Chondrocyte (in vitro differentiated cells): Measurements from ENCODE around the gene PGC. TPM values are rescaled to one million over a fixed set of nuclear protein-coding genes. Genes with fewer than 3 reads are reported as not detected.

Experiments
- DNase-seq: peaks from one replicate; pipeline ENCODE4 v3.0.0; 2021; ENCODE audit warnings: mixed read lengths, low spot score
- H3K27ac Mint-ChIP-seq: one replicate; pipeline ENCODE4 v1.8.0; 2021; ENCODE audit warnings: mild to moderate bottlenecking, moderate library complexity, mixed read lengths; ENCODE audit not compliant: unreplicated experiment
- H3K27me3 Mint-ChIP-seq: 2 replicates; pipeline ENCODE4 v1.8.0; 2021; ENCODE audit warnings: low read depth, mixed read lengths
- H3K36me3 Mint-ChIP-seq: 2 replicates; pipeline ENCODE4 v1.8.0; 2021; ENCODE audit warnings: low read depth, mixed read lengths
- H3K4me1 Mint-ChIP-seq: 2 replicates; pipeline ENCODE4 v1.8.0; 2021; ENCODE audit warnings: low read depth, mild to moderate bottlenecking, mixed read lengths
- H3K4me3 Mint-ChIP-seq: one replicate; pipeline ENCODE4 v1.8.0; 2021; ENCODE audit warnings: mild to moderate bottlenecking, moderate library complexity, mixed read lengths; ENCODE audit not compliant: unreplicated experiment
- H3K9me3 Mint-ChIP-seq: 2 replicates; pipeline ENCODE4 v1.8.0; 2021; ENCODE audit warnings: low read depth, mixed read lengths
- CTCF ChIP-seq: fragments of 200-600 bp; sonication (generic); IDR thresholded peaks from 2 replicates; pipeline ENCODE4 v1.5.0; 2021; ENCODE audit warnings: antibody characterized with exemption, mild to moderate bottlenecking, moderate library complexity
- total RNA-seq: library from RNA; stranded (reverse); gene quantifications from 3 replicates; pipeline ENCODE4 v1.2.1, GENCODE V29; 2021

Gene PGC
- total RNA-seq, 1 donor from 2014 or later = not detected

GRCh38 chr6:41779336-41779735 is 32.1 kb upstream of the PGC start:
- H3K27ac Mint-ChIP-seq = peak overlapping the region; percentile 74
- TF ChIP-seq CTCF = no peak
- H3K9me3 Mint-ChIP-seq = no peaks in the 10 kb centered on the region

GRCh38 chr6:41778895-41779294 is 31.7 kb upstream of the PGC start:
- no peak for TF ChIP-seq CTCF
- H3K27ac Mint-ChIP-seq = no peak overlapping the region
- DNase-seq = peak; percentile 15
- no peaks in the 10 kb centered on the region for H3K9me3 Mint-ChIP-seq
- H3K36me3 Mint-ChIP-seq = peaks cover 6% of the 10 kb centered on the region
- H3K27me3 Mint-ChIP-seq = no peaks in the 10 kb centered on the region
- peaks cover 18% of the 10 kb centered on the region for H3K4me1 Mint-ChIP-seq
- H3K4me3 Mint-ChIP-seq = peak overlapping the region; percentile 83

More at GRCh38 chr6:41779336-41779735, 32.1 kb upstream of the PGC start:
- DNase-seq = peak; percentile 40
- H3K4me1 Mint-ChIP-seq = peaks cover 18% of the 10 kb centered on the region
- H3K27me3 Mint-ChIP-seq = no peaks in the 10 kb centered on the region
- peaks cover 5% of the 10 kb centered on the region for H3K36me3 Mint-ChIP-seq
- H3K4me3 Mint-ChIP-seq = peak overlapping the region; percentile 83

GRCh38 chr6:41777551-41778285 is 30.5 kb upstream of the PGC start:
- peaks cover 18% of the 10 kb centered on the region for H3K4me1 Mint-ChIP-seq
- peak; percentile 42 for DNase-seq
- no peaks in the 10 kb centered on the region for H3K9me3 Mint-ChIP-seq
- H3K36me3 Mint-ChIP-seq = peaks cover 7% of the 10 kb centered on the region
- H3K4me3 Mint-ChIP-seq = no peak overlapping the region
- no peak overlapping the region for H3K27ac Mint-ChIP-seq
- H3K27me3 Mint-ChIP-seq = no peaks in the 10 kb centered on the region
- TF ChIP-seq CTCF = no peak

GRCh38 chr6:41775293-41775882 is 28.2 kb upstream of the PGC start:
- H3K36me3 Mint-ChIP-seq = peaks cover 22% of the 10 kb centered on the region
- H3K4me1 Mint-ChIP-seq = peaks cover 7% of the 10 kb centered on the region
- DNase-seq = peak; percentile 79
- no peak overlapping the region for H3K27ac Mint-ChIP-seq
- no peaks in the 10 kb centered on the region for H3K27me3 Mint-ChIP-seq
- H3K4me3 Mint-ChIP-seq = no peak overlapping the region
- H3K9me3 Mint-ChIP-seq = no peaks in the 10 kb centered on the region
- no peak for TF ChIP-seq CTCF

- Mint-ChIP-seq H3K9me3 (no peaks in the 10 kb centered on the region), H3K27ac (no peak overlapping the region), H3K4me3 (no peak overlapping the region), H3K4me1 (peaks cover 7% of the 10 kb centered on the region), H3K27me3 (no peaks in the 10 kb centered on the region), H3K36me3 (peaks cover 24% of the 10 kb centered on the region)
- no peak for TF ChIP-seq CTCF
- DNase-seq = peak; percentile 37
Observed at GRCh38 chr6:41774841-41775240, 27.6 kb upstream of the PGC start.
